Fibroblast of the conjunctiva (primary cell): ENCODE results near the gene EPS8L1.
"Not testable (repeated sequence)": the region's sequence is repeated elsewhere in the genome, so short reads cannot be mapped to it uniquely, and the experiment has no call there.

Experiments
- DNase-seq: peaks from one replicate; pipeline ENCODE4 v3.0.0-alpha.2; 2010; ENCODE audit warnings: low read depth

Gene EPS8L1

DNA sequence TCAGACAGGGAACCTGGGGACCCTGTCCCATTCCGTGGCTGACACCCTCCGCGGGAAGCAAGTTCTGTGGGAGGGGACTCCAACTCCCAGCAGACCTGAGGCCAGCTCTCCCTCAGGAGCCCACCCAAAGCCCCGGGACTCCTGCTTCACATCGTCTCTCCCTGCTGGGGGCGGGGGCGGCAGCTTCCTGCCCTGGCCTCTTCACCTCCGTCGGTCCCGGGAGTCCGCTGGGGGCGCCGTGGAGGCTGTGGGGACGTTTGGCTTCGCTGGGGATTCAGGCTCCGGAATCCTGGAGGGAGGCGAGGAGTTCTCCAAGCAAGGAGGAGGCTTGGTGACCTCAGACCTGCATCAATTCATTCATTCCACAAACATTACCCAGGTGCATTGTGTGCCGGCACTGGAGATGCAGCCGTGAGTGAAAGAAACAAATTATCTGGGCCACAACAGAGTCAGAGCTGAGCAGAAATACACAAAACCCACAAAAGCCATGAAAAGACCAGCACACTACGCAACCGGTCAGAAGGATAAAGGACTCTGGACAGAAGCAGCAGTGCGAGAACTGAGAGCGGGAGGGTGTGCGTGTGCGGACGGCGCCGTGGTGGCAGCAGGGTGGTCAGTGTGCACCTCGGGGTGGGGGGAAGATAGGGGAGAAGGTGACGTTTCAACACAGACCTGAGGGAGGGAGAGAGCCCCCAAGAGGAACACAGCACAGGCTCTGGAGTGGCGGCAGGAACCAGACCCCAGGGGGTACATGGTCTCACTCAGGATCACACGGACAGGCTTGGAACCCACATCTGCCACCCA lies 19.0 kb downstream of the EPS8L1 start:
- DNase-seq = no peak

DNA sequence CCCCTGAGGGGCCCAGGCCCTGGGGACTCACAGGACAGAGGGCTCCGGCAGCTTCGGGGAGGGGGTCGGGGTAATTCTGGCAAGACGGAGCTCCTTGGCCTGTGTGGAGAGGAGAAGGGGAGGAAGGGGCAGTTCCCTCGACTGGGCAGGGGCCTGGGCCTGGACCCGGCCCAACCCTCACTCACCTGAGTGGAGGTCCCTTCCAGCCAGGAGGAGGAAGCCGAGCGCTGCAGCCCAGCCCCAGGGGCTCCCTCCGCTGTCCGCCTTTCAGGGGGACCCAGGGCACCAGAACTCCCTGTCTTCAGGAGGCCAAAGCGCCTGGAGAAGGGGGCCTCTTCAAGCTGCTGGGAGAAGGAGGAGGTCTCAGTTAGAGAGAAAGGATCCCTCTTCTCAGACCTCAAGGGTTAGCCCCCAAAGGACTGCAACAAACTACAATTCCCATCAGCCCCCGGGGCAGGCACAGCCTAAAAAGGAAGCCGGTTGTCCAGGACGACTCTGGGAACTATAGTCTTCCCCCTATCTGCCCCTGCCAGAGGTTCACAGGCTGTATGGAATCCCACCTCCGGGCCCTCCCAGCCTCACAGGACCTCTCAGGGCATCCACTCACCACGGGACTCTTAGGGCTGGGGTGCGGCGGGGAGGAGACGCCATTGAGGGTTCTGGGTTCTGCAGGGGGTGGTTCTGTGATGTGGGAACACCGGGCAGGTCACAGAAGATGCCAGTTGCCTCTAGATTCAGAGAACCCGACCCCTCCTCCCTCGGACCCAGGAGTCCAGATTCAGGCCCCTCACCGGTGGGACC lies 19.8 kb downstream of the EPS8L1 start:
- no peak for DNase-seq

DNA sequence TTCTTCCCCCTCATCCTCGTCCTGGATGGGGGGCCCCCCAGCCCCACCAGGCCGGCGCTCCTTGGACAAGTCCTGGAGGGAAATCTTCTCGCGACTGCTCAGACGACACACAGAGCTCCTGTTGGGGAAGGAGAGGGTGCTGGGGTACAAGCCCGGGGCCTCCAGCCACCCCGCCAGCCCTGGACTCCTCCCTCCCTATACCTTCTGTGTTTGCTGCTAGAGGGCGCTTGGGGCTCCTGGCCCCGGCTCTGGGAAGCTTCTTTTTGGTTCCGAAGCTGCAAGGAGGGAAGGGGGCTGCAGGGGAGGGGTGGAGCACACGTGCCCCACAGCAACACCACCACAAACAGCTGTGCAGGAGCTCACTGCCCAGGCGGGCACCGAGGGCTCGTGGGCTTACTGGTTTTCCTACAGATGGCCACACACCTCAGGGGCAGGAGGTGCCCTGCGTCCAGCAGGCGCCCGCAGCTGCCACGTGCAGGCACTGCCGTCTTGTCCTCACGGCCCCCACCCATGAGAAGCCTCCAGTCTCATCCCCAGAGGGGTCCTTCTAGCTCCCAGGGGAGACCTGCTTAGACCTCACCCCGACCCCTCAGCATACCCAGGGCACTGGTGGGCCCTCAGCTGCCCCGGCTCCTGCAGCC lies 20.5 kb downstream of the EPS8L1 start:
- DNase-seq = no peak

DNA sequence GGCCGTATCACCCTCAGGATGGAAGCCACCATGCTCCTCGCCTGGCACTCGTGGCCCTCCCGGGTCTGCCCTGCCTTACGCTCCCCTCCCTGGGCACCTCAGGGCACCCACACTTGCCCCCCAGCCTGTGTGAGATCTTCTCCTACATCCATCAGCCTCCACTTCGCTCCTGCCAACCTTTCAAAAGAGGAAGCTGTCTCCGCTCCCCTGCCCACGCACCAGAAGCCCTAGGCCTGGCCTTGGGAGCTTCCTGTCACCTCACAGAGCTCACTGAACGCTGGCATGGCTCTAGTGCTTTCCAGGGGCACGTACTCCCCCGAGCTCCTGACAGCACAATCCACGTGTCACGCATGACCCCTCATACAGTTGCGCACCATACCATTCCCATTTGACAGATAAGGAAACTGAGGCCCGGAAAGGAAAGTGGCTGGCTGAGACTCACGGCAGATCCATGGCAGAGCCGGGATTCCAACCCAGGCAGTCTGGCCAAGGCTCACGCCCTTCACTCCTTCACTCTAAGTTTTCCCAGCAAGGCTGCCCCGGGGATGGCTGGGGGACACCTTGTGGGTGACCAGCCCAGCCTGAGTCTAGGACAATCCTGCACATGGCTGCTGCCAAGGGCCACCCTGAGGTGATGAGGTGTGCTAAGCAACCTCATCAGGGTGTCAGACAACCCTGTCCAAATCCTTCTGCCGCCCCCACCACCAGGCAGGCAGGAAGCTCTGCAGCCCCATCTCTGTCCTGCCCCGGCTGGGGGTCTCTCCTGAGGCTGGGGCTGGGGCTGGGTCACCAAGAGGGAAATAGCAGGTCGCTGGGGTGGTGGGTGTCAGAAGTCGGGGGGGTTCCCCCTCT lies 22.4 kb downstream of the EPS8L1 start:
- no peak for DNase-seq

DNA sequence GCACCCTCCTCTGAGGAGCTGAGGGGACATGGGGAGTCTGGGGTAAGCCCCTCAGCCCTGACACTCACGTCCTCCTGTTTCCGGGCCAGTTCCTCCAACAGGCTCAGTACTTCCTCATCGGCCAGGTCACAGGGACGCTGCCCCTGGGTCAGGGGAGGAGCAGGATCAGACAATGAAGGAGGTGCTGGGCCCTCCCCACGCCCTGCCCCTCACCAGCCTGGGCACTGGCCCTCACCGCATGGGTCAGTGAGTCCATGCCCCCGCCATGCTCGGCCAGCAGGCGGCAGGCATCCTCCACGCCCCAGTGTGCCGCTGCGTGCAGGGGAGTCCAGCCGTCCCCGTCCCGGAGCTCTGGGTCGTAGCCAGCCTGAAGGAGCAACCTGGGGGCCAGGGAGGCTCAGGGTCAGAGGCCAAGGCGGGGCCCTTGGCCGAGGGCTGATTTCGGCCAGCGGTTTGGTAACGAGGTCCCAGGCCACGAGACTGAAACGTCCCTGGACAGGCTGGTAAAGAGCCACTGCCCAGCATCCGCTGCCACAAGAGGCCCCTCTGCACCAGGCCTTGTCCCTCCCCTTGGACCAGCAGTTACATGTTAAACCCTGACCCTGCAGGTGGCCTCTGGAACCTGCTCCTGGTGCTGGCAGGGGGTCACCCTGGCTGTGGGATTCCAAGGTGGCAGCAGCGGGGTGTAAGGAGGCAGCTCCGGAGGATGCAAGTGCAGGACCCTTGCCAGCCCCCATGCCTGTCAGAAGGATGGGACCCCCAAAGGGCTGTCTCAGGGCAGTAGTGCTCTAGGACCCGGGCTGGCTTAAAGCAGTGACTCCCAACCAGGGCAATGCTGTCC lies 23.3 kb downstream of the EPS8L1 start:
- DNase-seq = no peak

DNA sequence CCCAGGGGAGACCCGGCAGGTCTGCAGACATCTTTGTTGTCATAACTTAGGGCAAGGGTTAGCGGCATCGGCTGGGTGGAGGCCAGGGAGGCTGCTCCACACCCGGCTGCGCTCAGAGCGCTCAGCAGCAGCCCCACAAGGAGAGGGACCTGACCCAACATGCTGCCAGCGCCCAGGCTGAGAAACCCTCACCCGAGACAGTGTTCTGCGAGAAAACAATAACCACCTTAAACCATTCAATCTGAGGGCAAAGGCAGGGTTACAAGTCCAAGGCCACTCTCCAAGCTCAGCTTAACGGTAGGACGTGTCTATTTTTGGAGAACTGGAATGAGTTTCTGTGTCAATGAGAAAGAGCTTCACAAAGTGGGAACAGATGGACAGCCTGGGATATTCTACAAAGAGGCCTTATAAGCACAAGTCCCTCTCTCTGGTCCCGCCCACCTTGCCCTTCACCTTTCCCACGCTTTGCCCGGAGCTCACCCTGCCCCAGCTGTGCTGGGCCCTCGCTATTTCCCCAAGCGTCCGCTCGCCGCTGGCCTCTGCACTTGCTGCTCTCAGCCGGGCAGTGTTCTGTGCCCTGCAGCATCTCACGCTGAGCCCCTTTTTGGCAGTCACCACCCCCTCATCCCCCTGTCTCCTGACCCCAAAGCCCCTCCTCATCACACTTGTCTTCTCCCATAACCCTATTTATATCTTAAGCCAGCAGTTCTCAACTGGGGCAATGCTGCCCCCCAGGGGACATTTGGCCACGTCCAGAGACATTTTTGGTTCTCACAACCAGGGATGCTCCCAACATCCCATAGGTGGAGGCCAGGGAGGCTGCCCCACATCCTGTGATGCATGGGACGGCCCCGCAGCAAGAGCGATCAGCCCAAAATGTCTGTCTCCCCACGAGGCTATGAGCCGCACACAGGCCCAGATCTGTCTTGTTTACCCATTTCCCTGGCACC lies 24.2 kb downstream of the EPS8L1 start:
- DNase-seq = peak; percentile 31

DNA sequence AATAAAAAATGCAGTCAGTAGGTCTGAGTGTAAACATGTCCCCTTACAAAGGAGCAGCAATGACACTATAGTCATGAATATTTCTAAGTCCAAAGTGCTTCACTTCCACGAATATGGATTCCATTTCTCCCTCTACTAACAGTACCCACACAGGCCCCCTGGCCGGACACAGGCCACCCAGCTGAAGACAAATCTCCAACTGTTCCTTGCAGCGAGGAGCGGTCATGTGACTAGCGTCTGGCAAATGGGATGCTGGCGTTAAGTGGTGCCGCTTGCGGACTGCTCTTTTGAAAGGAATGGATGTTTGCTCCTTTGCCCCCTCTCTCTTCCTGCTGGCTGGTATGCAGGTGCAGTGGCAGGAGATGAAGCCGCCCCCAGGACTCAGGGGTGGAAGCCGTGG lies 25.6 kb downstream of the EPS8L1 start:
- no peak for DNase-seq

DNA sequence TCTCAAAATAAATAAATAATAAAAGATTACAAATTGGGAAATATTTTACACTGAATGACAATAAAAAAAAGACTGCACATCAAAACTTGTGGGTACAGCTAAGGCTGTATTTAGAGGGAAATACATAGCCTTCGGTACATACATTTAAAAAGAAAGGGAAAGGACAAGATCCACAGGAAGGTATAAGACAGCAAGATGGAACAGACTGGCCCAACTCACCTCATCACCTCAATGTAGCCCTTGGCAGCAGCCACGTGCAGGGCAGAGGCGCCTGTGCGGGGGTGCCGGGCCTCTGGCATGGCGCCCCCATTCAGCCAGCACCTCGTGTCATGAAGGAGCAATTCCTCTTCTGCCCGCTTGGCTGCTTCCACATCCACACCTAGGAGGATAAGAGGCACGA lies 27.5 kb downstream of the EPS8L1 start:
- no peak for DNase-seq

DNA sequence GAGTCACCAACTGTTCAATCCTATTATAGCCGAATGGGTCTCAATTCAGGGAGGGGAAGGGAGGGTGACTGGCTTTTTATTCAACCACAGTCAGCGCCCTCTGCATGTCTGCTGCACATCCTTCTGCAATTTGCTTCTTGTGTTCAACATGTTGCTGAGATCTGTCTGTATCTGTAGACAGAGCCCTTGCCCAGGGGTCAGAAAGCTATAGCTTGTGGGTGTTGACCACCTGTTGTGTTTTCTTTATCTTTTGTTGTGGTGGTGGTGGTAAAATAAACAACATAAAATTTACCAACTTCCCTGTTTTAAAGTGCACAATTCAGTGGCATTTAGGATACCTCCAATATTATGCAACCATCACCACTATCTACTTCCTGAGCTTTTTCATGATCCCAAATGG lies 29.6 kb downstream of the EPS8L1 start:
- DNase-seq = no peak

DNA sequence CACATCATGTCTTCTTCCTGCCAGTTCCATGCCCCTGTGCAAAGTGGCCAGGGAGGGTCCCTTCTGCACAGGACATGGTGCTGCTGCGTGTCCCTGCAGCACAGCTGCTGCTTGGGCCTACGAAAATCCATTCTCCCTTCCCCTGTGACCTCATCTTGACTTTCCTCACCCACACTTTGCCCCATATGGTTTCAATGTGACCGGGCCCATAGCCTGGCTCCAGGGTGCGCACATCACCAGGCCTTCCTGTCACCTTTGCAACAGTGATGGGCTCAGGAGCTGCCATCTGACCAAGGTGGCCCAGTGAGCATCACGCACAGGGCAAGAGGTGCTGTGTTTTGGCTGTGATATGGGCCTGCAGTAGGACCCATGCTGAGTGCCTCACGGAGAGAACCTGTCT lies 30.9 kb downstream of the EPS8L1 start:
- no peak for DNase-seq

DNA sequence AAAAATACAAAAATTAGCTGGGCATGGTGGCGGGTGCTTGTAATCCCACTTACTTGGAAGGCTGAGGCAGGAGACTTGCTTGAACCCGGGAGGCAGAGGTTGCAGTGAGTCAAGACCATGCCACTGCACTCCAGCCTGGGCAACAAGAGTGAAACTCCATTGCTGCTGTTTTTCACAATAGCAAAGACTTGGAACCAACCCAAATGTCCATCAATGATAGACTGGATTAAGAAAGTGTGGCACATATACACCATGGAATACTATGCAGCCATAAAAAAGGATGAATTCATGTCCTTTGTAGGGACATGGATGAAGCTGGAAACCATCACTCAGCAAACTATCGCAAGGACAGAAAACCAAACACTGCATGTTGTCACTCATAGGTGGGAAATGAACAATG lies 31.6 kb downstream of the EPS8L1 start:
- not testable (repeated sequence) for DNase-seq

DNA sequence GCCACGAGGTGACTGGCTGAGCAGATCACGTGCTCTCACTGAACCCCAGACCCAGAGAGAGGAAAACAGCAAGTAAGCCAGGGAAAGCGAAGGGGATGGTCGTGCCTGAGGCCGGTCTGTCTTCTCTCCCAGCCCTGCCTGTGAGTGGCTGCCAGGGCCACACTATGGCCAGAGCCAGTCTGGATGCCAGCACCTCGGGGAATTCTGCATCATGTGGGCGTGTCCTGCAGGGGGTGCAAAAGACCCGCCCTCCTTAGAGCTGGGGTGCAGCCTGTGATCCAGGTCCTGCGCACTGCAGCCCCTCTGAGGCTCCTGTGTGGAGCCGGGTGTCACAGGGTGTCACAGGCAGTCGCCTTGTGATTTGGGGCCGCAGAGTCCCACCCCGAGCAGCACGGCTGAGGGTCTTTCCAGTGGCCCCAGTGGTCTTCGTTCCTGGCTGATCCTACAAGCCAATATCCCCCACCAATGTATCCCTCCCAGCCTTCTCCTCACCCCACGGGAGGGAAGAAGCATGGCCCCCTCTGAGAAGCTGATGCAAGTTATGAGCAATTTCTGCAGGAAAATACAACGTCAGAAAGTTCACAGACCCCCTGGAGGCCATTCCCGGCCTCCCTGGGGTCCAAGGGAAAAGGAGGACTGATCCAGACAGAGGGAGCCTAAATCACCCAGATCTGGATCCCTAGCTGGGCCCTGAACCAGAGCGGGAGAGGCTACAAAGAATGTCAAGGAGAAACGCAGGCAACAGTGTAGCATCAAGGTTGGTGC lies 34.0 kb downstream of the EPS8L1 start:
- no peak for DNase-seq

DNA sequence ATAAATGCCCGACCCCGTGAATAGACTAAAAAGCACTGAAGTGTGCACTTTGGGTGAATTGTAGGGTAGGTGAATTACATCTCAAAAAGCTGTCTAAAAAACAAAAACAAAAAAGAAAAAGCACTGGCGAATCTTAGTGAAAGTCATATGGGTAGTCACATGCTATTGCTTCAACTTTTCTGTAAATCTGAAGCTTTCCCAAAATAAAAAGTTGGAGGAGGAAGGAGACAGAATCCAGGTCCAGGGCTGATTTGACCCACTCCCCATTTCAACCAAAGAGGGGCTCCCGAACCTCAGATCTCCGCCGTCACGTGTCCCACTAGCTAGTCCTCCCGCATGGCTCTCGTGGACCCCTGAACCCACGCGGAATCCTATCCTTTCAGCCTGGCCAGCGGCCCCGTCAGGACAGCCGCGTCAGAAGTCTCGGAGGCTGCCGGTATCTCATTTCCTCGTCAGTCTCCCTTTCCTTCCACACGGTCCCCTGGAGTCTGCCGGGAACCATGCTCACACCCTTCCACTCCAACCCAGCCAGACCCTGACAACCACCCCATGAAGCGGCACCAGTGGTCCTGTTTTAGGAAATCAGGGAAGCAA lies 35.7 kb downstream of the EPS8L1 start:
- DNase-seq = no peak

DNA sequence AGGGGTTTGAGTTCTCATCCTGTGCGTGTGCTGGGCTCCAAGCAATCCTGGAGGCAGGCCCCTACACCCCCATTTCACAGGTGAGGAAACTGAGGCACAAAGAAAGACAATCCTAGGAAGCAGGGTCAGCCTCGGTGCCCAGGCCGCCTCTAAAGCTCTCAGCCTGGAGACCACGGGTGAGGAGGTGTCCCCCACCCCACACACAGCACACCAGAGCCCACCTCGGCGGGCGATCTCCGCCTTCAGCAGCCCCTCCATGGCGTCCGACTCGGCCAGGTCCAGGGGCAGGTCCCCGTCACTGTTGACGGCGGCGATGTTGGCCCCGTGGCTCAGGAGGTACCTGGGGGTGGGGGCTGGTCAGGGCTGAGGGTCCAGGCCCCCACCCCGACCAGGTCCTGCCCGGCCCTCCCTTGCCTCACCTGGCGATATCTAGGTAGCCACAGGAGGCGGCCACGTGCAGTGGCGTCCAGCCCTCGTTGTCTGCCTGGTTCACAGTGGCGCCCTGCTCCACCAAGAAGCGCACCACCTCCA lies 36.6 kb downstream of the EPS8L1 start:
- no peak for DNase-seq

DNA sequence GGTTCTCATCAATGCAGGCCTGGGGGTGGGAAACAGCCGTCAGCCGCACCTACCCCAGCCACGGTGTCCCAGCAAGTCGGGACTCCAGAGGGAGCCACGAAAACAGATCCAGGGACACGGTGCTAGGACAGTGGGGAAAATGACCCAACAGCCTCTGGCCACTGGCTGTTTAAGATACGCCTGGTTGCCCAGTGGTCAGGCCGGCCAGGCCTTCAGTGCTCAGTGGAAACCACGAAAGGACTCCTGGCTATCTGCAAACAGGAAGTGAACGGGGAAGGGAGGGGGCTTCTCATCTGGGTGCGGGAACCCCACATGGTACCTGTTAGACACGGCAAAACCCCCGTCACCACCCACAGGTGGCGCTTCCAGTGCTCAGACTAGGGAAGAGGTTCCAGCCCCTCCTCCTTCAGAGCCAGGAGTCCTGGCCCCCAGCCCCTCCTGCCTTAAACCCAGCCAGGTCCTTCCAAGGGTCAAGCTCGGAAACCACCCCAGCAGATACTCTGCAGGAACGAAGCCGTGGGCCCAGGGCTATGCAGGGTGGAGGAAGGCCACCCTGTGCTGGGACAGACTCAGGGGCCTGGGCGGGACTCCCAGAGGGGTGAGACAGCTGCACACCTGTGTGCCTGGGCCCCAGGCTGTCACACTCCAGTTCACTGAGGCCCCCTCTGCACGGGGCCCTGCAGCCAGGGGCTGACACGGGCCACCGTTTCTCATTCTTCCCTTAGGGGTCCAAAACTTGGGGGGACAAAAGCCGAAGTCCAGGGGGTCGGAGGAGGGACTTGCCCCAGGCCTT lies 37.3 kb downstream of the EPS8L1 start:
- DNase-seq = no peak

DNA sequence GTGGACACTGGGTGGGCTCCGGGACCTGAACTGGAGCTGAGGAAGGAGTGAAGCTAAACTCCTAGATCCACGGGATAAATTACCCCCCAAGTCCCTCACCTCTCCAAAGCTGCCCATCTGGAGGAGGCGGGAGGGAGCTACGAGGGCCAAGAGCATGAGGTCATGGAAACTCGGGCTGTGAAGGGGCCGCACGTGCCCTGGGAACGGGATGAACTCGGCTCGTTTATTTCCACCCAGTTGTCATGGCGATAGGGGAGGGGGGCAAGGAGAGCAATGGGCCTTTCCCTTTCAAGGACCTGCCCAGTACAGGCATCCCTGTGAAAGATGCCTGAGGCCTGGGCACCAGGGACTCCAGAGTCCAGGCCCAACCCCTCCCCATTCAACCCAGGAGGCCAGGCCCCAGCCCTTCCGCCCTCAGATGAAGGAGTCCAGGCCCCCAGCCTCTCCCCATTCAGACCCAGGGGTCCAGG lies 37.9 kb downstream of the EPS8L1 start:
- peak; percentile 96 for DNase-seq

DNA sequence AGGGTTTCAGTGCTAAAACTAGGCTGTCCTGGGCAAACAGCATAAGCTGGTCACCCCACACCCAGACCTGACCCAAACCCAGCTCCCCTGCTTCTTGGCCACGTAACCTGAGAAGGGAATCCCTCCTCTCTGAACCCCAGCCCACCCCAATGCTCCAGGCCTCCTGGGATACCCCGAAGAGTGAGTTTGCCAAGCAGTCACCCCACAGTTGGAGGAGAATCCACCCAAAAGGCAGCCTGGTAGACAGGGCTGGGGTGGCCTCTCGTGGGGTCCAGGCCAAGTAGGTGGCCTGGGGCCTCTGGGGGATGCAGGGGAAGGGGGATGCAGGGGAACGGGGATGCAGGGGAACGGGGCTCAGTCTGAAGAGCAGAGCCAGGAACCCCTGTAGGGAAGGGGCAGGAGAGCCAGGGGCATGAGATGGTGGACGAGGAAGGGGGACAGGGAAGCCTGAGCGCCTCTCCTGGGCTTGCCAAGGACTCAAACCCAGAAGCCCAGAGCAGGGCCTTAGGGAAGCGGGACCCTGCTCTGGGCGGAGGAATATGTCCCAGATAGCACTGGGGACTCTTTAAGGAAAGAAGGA lies 39.0 kb downstream of the EPS8L1 start:
- DNase-seq = no peak
